Left lobe of liver (tissue), 2 donors: ENCODE results near the gene SLC22A4. TPM values are rescaled to one million over a fixed set of nuclear protein-coding genes. Genes with fewer than 3 reads are reported as not detected.
A peak's percentile ranks its signal among the peaks of the same experiment; 100 is the strongest.

Source experiments
- ATAC-seq: fragments of 200-7000 bp; cut with Tn5 transposase; one replicate; pipeline ENCODE4 v1.9.1; 2020; ENCODE audit warnings: mild to moderate bottlenecking, moderate library complexity
- DNase-seq: peaks from one replicate; pipeline ENCODE4 v3.0.0-alpha.2; 2020; ENCODE audit warnings: low spot score
- total RNA-seq: library from RNA; stranded (reverse); gene quantifications from one replicate; pipeline ENCODE4 v1.2.1, GENCODE V29; 2021
- donor health status: DM: no; HTN: no; CAD: no; lungs with moderate emphysema.
- donor health status: DM: no; HTN: yes; CAD: no.

Gene SLC22A4
- total RNA-seq, 1 donor from 2014 or later: 0.20 TPM

GRCh38 chr5:132272311-132273210 lies 21.6 kb upstream of the SLC22A4 start:
- DNase-seq: peak; percentile 62
- peak; percentile 84 for ATAC-seq

- DNase-seq: no peak
- ATAC-seq: no peak
Measured at GRCh38 chr5:132273631-132274030, 20.6 kb upstream of the SLC22A4 start.

- ATAC-seq (no peak), DNase-seq (no peak)
Measured at GRCh38 chr5:132274050-132274792, 20.0 kb upstream of the SLC22A4 start.

GRCh38 chr5:132275367-132276220 lies 18.6 kb upstream of the SLC22A4 start:
- no peak for ATAC-seq
- DNase-seq: no peak

- DNase-seq (no peak), ATAC-seq (no peak)
Measured at GRCh38 chr5:132277256-132277655, 16.9 kb upstream of the SLC22A4 start.

- no peak for DNase-seq
- peak; percentile 83 for ATAC-seq
Measured at GRCh38 chr5:132277971-132278853, 16.0 kb upstream of the SLC22A4 start.

GRCh38 chr5:132279801-132280200 lies 14.4 kb upstream of the SLC22A4 start:
- ATAC-seq (no peak), DNase-seq (no peak)

GRCh38 chr5:132280371-132281240 lies 13.6 kb upstream of the SLC22A4 start:
- ATAC-seq (no peak), DNase-seq (no peak)

- ATAC-seq (no peak), DNase-seq (peak; percentile 35)
Measured at GRCh38 chr5:132281856-132282614, 12.2 kb upstream of the SLC22A4 start.

- ATAC-seq: peak; percentile 73
- peak; percentile 42 for DNase-seq
Measured at GRCh38 chr5:132283423-132284043, 10.7 kb upstream of the SLC22A4 start.

GRCh38 chr5:132289097-132289496 lies 5.1 kb upstream of the SLC22A4 start:
- DNase-seq: no peak
- no peak for ATAC-seq

GRCh38 chr5:132291026-132291425 lies 3.2 kb upstream of the SLC22A4 start:
- ATAC-seq: no peak
- DNase-seq: peak; percentile 15

- ATAC-seq: peak; percentile 74
- DNase-seq: peak; percentile 87
Measured at GRCh38 chr5:132293066-132293991, 865 bp upstream of the SLC22A4 start.

- DNase-seq (peak; percentile 68), ATAC-seq (peak; percentile 4)
Measured at GRCh38 chr5:132294728-132295504, 722 bp downstream of the SLC22A4 start.

GRCh38 chr5:132295505-132296411 lies 1.6 kb downstream of the SLC22A4 start:
- ATAC-seq (no peak), DNase-seq (peak; percentile 39)
